ENCODE measurements around the gene XIRP2.

GRCh38 chr2:166841152-166841551 is 47.1 kb upstream of the XIRP2 start:
- TF ChIP-seq EZH2 (IDR thresholded peaks at IDR 0.05): no peak
- no peak for TF ChIP-seq CTCF (IDR thresholded peaks at IDR 0.05)
- no peak for TF ChIP-seq EZH2phosphoT487 (IDR thresholded peaks at IDR 0.05)

All from neural progenitor cell (in vitro differentiated cells).